Activated CD4-positive, alpha-beta T cell treated with anti-CD3 and anti-CD28 coated beads for 4 hours (primary cell): ENCODE measurements around the gene SLC10A7.

ENCODE experiments used
- DNase-seq, 2 donors: peaks; one replicate each; pipeline ENCODE4 v3.0.0-alpha.2; 2020

SLC10A7 gene

GRCh38 chr4:146294776-146295175 is 227.0 kb downstream of the SLC10A7 start:
- no peak for DNase-seq

GRCh38 chr4:146292508-146292907 is 229.2 kb downstream of the SLC10A7 start:
- no peak for DNase-seq

GRCh38 chr4:146291313-146291712 is 230.4 kb downstream of the SLC10A7 start:
- DNase-seq = no peak

- no peak for DNase-seq
These were observed 233.5 kb downstream of the SLC10A7 start for GRCh38 chr4:146288193-146288592.

GRCh38 chr4:146285037-146285436 is 236.7 kb downstream of the SLC10A7 start:
- no peak for DNase-seq

- no peak for DNase-seq
These were observed 237.7 kb downstream of the SLC10A7 start for GRCh38 chr4:146283758-146284651.

- DNase-seq = no peak
These were observed 239.1 kb downstream of the SLC10A7 start for GRCh38 chr4:146282657-146283056.

- no peak for DNase-seq
These were observed 242.8 kb downstream of the SLC10A7 start for GRCh38 chr4:146278986-146279385.

- DNase-seq = no peak
These were observed 246.4 kb downstream of the SLC10A7 start for GRCh38 chr4:146275370-146275769.

GRCh38 chr4:146274774-146275173 is 247.0 kb downstream of the SLC10A7 start:
- DNase-seq = no peak

GRCh38 chr4:146273204-146273901 is 248.4 kb downstream of the SLC10A7 start:
- DNase-seq = no peak

GRCh38 chr4:146271466-146271865 is 250.3 kb downstream of the SLC10A7 start:
- no peak for DNase-seq

- no peak for DNase-seq
These were observed 252.5 kb downstream of the SLC10A7 start for GRCh38 chr4:146269228-146269653.

GRCh38 chr4:146267826-146268225 is 253.9 kb downstream of the SLC10A7 start:
- DNase-seq = no peak

- DNase-seq = no peak
These were observed 255.7 kb downstream of the SLC10A7 start for GRCh38 chr4:146265950-146266490.

GRCh38 chr4:146263793-146264192 is 257.9 kb downstream of the SLC10A7 start:
- no peak for DNase-seq

- no peak for DNase-seq
These were observed 260.7 kb downstream of the SLC10A7 start for GRCh38 chr4:146261041-146261440.

- no peak for DNase-seq
These were observed 261.2 kb downstream of the SLC10A7 start for GRCh38 chr4:146260521-146260920.

- no peak for DNase-seq
These were observed 264.2 kb downstream of the SLC10A7 start for GRCh38 chr4:146257511-146257910.

- DNase-seq = no peak
These were observed 265.4 kb downstream of the SLC10A7 start for GRCh38 chr4:146256328-146256727.

- DNase-seq = no peak
These were observed 265.9 kb downstream of the SLC10A7 start for GRCh38 chr4:146255874-146256273.

- no peak for DNase-seq
These were observed 266.3 kb downstream of the SLC10A7 start for GRCh38 chr4:146255463-146255862.

- DNase-seq = no peak
These were observed 268.6 kb downstream of the SLC10A7 start for GRCh38 chr4:146252969-146253611.
